Activated CD4-positive, alpha-beta T cell treated with anti-CD3 and anti-CD28 coated beads, Interleukin-2, amount 50 U/mL, for 16 hours (primary cell): ENCODE results near the gene PDZRN4.
"Not testable (repeated sequence)": the region's sequence is repeated elsewhere in the genome, so short reads cannot be mapped to it uniquely, and the experiment has no call there.

ENCODE experiments used
- DNase-seq: peaks from one replicate; pipeline ENCODE4 v3.0.0-alpha.2; 2020

The PDZRN4 gene

GRCh38 chr12:41220931-41221330 is 32.8 kb downstream of the PDZRN4 start:
- no peak for DNase-seq

- DNase-seq, result no peak
These were observed 33.4 kb downstream of the PDZRN4 start for GRCh38 chr12:41221491-41221890.

- DNase-seq, result no peak
These were observed 35.5 kb downstream of the PDZRN4 start for GRCh38 chr12:41223600-41223999.

GRCh38 chr12:41224066-41224465 is 35.9 kb downstream of the PDZRN4 start:
- no peak for DNase-seq

- no peak for DNase-seq
These were observed 37.1 kb downstream of the PDZRN4 start for GRCh38 chr12:41225179-41225578.

- DNase-seq, result no peak
These were observed 40.1 kb downstream of the PDZRN4 start for GRCh38 chr12:41228066-41228820.

GRCh38 chr12:41230756-41231155 is 42.6 kb downstream of the PDZRN4 start:
- no peak for DNase-seq

GRCh38 chr12:41234692-41235091 is 46.6 kb downstream of the PDZRN4 start:
- no peak for DNase-seq

GRCh38 chr12:41242603-41243002 is 54.5 kb downstream of the PDZRN4 start:
- no peak for DNase-seq

GRCh38 chr12:41248391-41248790 is 60.3 kb downstream of the PDZRN4 start:
- no peak for DNase-seq

- DNase-seq, result no peak
These were observed 62.6 kb downstream of the PDZRN4 start for GRCh38 chr12:41250748-41251147.

GRCh38 chr12:41254004-41254914 is 66.1 kb downstream of the PDZRN4 start:
- no peak for DNase-seq

GRCh38 chr12:41263196-41263595 is 75.1 kb downstream of the PDZRN4 start:
- DNase-seq, result not testable (repeated sequence)

GRCh38 chr12:41264281-41264680 is 76.2 kb downstream of the PDZRN4 start:
- DNase-seq, result no peak

- no peak for DNase-seq
These were observed 80.9 kb downstream of the PDZRN4 start for GRCh38 chr12:41269056-41269455.

- DNase-seq, result no peak
These were observed 83.4 kb downstream of the PDZRN4 start for GRCh38 chr12:41271489-41271888.

GRCh38 chr12:41274643-41275042 is 86.5 kb downstream of the PDZRN4 start:
- DNase-seq, result no peak

- peak; percentile 21 for DNase-seq
These were observed 89.2 kb downstream of the PDZRN4 start for GRCh38 chr12:41277100-41277945.

GRCh38 chr12:41277946-41278267 is 89.8 kb downstream of the PDZRN4 start:
- no peak for DNase-seq

- DNase-seq, result not testable (repeated sequence)
These were observed 92.4 kb downstream of the PDZRN4 start for GRCh38 chr12:41280341-41281095.

GRCh38 chr12:41285470-41285869 is 97.3 kb downstream of the PDZRN4 start:
- not testable (repeated sequence) for DNase-seq

GRCh38 chr12:41286426-41286825 is 98.3 kb downstream of the PDZRN4 start:
- no peak for DNase-seq
